ENCODE results near the gene LARP4B.

LARP4B gene

GRCh38 chr10:805620-806305, 125.7 kb downstream of the LARP4B start:
- DNase-seq, result no peak

- no peak for DNase-seq
Measured at GRCh38 chr10:804787-805619, 126.5 kb downstream of the LARP4B start.

- no peak for DNase-seq
Measured at GRCh38 chr10:804191-804781, 127.2 kb downstream of the LARP4B start.

GRCh38 chr10:803041-803741, 128.3 kb downstream of the LARP4B start:
- DNase-seq, result no peak

DNA sequence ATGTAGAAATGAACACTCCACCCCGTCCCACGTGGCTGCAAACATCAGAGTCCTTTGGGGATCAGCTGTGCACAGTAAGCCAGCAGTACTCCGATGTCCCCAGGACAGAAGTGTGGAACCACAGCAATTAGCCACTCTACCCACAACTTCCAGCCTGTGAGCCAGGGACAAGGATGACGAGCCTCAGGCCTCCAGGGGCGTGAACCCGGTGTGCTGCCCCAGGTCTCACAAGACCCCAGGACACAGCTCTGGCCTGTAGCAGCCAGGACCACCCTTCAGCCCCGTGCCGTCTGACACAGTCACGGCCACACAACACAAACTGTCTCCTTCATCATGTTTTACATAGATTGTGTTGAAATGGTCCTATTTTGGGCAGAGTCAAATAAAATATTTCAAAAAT, 129.0 kb downstream of the LARP4B start:
- no peak for DNase-seq

DNA sequence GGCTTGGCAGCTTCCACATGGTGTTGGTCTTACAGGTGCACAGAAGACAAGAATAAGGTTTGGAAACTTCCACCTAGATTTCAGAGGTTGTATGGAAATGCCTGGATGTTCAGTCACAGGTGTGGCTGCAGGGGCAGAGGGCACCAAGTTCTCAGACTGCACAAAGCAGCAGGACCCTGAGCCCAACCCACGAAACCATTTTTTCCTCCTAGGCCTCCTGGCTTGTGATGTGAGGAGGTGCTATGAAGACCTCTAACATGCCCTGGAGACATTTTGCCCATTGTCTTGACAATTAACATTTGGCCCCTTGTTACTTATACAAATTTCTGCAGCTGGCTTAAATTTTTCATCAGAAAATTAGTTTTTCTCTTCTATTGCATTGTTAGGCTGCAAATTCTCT, 134.3 kb downstream of the LARP4B start:
- no peak for DNase-seq

- DNase-seq, result no peak
Measured at GRCh38 chr10:796233-796632, 135.3 kb downstream of the LARP4B start.

- DNase-seq, result no peak
Measured at GRCh38 chr10:794382-794956, 137.0 kb downstream of the LARP4B start.

DNA sequence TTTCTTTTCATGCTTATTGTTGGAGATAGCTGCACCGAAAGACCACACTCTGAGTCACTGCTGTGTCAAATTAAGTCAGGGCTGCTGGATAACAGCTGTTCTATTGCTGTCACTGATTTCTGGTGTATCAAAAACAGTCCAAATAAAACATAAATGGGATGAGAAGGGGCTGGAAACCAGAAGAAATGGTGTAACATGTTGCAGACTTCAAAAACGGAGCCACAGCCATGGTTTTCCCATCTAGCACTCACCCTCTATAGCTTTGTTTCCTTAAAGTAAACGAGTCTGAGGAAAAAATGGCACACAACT, 138.8 kb downstream of the LARP4B start:
- no peak for DNase-seq

GRCh38 chr10:792083-792791, 139.3 kb downstream of the LARP4B start:
- no peak for DNase-seq

- DNase-seq, result no peak
Measured at GRCh38 chr10:791639-792038, 139.9 kb downstream of the LARP4B start.

- no peak for DNase-seq
Measured at GRCh38 chr10:790821-791551, 140.5 kb downstream of the LARP4B start.

DNA sequence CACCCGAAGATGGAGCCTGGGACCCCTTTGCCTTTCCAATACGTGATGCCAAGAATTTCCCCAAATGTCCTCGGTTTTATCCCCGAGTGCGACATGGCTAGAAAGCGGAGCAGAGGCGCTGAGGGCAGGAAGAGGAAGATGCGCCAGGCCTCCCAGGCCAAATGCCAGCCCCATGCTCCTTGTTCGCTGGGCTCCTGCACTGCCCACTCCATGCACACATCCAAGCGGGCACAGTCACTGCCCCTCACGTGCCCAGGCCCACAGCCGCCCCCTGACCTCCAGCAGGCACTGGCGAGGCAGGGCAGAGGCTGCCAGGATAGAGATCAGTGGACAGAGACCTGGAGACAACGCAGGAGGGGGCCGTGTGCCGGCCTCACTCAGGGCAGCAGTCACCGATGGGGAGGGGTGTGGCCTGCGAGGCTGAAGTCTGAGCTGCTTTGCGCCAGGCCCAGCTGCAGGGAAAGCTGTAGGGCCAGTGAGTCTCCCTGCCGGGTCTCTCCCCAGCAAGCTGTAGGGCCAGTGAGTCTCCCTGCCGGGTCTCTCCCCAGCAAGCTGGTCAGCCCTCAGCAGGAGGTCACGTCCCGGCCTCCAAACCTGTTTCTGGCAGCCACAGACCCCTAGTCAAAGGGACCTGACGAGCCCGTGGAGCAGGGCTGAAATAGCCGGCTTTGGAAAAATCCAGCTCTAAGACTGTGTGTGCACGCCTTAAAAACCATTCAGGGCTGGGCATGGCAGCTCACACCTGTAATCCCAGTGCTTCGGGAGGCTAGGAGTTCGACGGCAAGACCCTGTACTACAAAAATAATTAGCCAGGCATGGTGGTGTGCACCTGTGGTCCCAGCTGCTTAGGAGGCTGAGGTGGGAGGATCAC, 141.4 kb downstream of the LARP4B start:
- no peak for DNase-seq

DNA sequence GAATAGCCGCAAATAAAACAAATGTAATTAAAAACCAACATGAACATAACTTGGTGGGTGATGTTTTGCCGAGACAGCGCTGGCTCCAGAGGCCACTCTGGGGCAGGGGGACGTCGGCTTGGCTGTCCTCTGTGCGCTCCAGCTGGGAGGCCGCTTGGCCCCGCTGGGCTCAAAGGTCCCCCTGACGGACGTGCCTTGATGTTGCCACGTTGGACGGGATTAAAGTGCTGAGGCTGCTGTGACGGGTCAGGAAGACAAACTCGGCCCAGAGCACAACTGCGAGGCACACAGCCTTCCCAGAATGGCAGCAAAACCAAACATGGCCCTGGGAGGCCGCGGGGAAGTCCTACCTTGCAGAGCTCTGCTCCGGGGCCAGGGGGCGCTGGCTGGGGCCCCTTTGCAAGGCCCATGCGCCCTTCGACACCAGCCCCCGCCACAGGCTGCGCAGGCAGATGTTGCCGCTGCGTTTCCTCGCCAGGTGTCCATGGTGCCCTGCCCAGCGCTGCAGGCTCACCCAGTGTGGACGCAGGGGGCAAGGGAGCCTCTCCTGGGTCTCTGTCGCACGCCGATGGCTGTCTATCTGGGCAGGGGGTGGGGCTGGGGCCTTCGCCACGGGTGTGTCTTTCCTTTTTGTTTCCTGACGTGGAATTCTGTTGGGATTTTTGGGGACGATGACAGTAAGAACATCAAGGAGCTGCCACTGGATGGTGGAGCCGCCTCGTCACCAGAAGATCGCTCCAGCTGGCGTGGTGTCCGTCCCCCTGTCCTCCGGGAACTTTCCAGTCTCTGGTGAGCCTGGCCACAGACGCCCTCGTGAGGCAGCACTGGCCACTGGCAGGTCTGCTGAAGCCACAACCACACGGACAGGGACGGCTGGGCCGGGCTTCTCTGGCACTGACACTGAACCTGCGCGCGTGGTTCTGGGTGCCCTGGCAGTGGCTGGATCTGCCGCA, 142.4 kb downstream of the LARP4B start:
- no peak for DNase-seq

DNA sequence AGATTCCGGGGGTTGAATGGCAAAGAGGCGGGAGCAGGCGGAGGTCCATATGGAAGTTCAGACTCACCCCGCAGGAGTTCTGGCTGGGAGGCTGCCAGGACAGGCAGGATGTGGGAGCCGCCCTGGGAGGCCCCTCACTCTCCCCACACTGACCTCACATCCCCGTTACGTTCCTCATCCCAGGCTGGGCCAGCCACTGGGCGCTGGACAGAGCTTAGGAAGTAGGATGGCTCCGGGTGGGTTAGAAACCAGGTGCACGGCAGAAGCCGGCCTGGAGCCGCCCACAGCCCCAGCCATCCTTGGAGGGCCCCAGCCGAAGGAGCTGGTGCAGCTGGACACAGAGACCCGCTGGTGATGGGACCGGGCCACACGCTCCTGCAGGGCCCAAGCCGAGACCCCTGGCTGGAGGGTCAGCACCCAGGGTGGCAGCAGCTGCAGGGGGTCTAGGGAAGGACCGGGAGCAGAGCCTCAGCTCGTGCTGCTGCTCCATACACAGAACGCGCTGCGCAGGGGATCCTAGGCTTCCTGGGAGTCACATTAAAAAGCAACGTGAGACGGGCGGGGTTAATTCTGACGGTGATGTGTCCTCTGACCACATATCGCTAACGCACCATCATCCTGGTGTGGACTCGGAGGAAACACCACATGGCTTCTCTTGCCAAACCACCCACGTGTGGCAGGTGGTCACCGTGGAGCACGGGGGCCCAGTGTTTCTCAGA, 143.4 kb downstream of the LARP4B start:
- no peak for DNase-seq

GRCh38 chr10:786633-787474, 144.7 kb downstream of the LARP4B start:
- no peak for DNase-seq

- no peak for DNase-seq
Measured at GRCh38 chr10:785861-786214, 145.7 kb downstream of the LARP4B start.
